Fibroblast of lung (primary cell): ENCODE results near the gene OLAH. TPM values are rescaled to one million over a fixed set of nuclear protein-coding genes. Genes with fewer than 3 reads are reported as not detected.

Experiments used
- DNase-seq, 2 donors: peaks; one replicate each; pipeline versions ENCODE4 v3.0.0 to v3.0.0-alpha.2; 2010; ENCODE audit warnings: low read depth in 2 of 2
- H2AFZ ChIP-seq: 2 replicates; pipeline ENCODE4 v1.5.1; 2012; ENCODE audit warnings: low read length, control low read depth, inconsistent platforms
- H3K27ac ChIP-seq: 2 replicates; pipeline ENCODE4 v1.5.1; 2011; ENCODE audit warnings: low read length, control low read depth; ENCODE audit not compliant: insufficient read depth
- H3K27me3 ChIP-seq: 2 replicates; pipeline ENCODE4 v1.5.1; 2011; ENCODE audit warnings: mild to moderate bottlenecking, low read length; ENCODE audit not compliant: control insufficient read depth, insufficient read depth
- H3K36me3 ChIP-seq: 2 replicates; pipeline ENCODE4 v1.5.1; 2011; ENCODE audit warnings: low read length; ENCODE audit not compliant: control insufficient read depth, insufficient read depth
- H3K4me1 ChIP-seq: 2 replicates; pipeline ENCODE4 v1.5.1; 2011; ENCODE audit warnings: low read length; ENCODE audit not compliant: control insufficient read depth, insufficient read depth; ENCODE audit errors: extremely low read depth
- H3K4me2 ChIP-seq: 2 replicates; pipeline ENCODE4 v1.5.1; 2011; ENCODE audit warnings: low read length, control low read depth; ENCODE audit not compliant: insufficient read depth; ENCODE audit errors: extremely low read depth
- H3K4me3 ChIP-seq, 4 experiments: fragments of 200-600 bp in 1 of 4; sonication (generic) in 1 of 4; replicated peaks in 1 of 4; 2 replicates each; pipeline ENCODE4 v1.5.1; 2011 to 2016; ENCODE audit warnings: low read length in 4 of 4, low read depth in 3 of 4, mild to moderate bottlenecking in 3 of 4, control low read depth in 2 of 4, inconsistent platforms in 1 of 4, mixed read lengths in 1 of 4; ENCODE audit not compliant: insufficient read depth in 1 of 4; ENCODE audit errors: control extremely low read depth in 1 of 4
- H3K79me2 ChIP-seq: 2 replicates; pipeline ENCODE4 v1.5.1; 2012; ENCODE audit warnings: mild to moderate bottlenecking, low read length, inconsistent platforms; ENCODE audit not compliant: control insufficient read depth, insufficient read depth
- H3K9ac ChIP-seq: 2 replicates; pipeline ENCODE4 v1.5.1; 2011; ENCODE audit warnings: mild to moderate bottlenecking, low read length, control low read depth; ENCODE audit not compliant: insufficient read depth
- H3K9me3 ChIP-seq: 2 replicates; pipeline ENCODE4 v1.5.1; 2012; ENCODE audit warnings: low read depth, low read length; ENCODE audit not compliant: control insufficient read depth, insufficient read depth
- H4K20me1 ChIP-seq: 2 replicates; pipeline ENCODE4 v1.5.1; 2011; ENCODE audit warnings: low read length; ENCODE audit not compliant: control insufficient read depth, insufficient read depth; ENCODE audit errors: extremely low read depth
- CTCF ChIP-seq, 2 donors: IDR thresholded peaks in 1 of 2; conservative IDR thresholded peaks in 1 of 2; 1 replicate in 1 of 2; 2 replicates in 1 of 2; pipeline ENCODE4 v1.5.1; 2011 to 2012; ENCODE audit warnings: low read length in 2 of 2, control low read depth in 1 of 2, inconsistent platforms in 1 of 2, low read depth in 1 of 2, mild to moderate bottlenecking in 1 of 2
- EZH2 ChIP-seq: IDR thresholded peaks from 2 replicates; pipeline ENCODE4 v1.5.1; 2012; ENCODE audit warnings: low read length, control low read depth, mild to moderate bottlenecking; ENCODE audit errors: missing control alignments
- polyA plus RNA-seq, 2 donors: library from polyadenylated mRNA; depleted of rRNA in 1 of 2; stranded (reverse) in 1 of 2; unstranded in 1 of 2; fragments of >200 nt; gene quantifications; 2 replicates each; pipeline ENCODE4 v1.2.1, GENCODE V29; 2011 to 2012; ENCODE audit warnings: missing spikeins in 1 of 2
- total RNA-seq: library from RNA; depleted of rRNA; stranded (reverse); fragments of >200 nt; gene quantifications from 2 replicates; pipeline ENCODE4 v1.2.1, GENCODE V29; 2014

Gene OLAH
- total and polyA plus RNA-seq, 2 donors (not counting 1 experiment from before 2014, with no cell fraction given) = 0.08 TPM; not detected in 1

DNA sequence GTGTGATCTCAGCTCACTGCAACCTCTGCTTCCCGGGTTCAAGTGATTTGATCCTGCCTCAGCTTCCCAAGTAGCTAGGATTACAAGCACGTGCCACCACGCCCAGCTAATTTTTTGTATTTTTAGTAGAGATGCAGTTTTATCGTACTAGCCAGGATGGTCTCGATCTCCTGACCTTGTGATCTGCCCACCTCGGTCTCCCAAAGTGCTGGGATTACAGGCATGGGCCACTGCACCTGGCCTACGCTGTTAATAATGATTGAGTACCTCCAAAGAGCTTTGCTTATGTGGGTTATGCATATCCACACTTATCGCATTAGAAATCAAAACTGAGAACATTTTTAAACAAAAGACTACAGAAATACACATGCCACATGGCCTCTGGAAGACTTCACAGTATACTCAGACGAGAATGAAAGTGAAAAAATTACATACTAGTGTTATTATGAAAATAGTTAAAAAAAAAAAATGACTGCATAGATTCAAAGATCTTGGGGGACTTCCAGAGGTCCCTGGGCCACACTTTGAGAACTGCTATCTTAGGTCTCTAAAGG lies 78.8 kb downstream of the OLAH start:
- H2AFZ ChIP-seq = no peak overlapping the region
- H3K4me2 ChIP-seq = peak overlapping the region; percentile 42
- no peaks in the 10 kb centered on the region for H3K9me3 ChIP-seq
- TF ChIP-seq EZH2 = no peak
- no peak for TF ChIP-seq CTCF (conservative IDR thresholded peaks at IDR 0.05 in 1 of 2, IDR thresholded peaks at IDR 0.05 in 1 of 2; ENCODE audit: low read depth in 1 of 2, low read length in 2 of 2)
- H3K4me3 ChIP-seq = no peak overlapping the region
- peak overlapping the region; percentile 6 for H3K27ac ChIP-seq
- no peak for DNase-seq
- H3K27me3 ChIP-seq = no peaks in the 10 kb centered on the region
- peaks cover 6% of the 10 kb centered on the region for H3K4me1 ChIP-seq
- H3K9ac ChIP-seq = no peak overlapping the region
- H4K20me1 ChIP-seq = no peaks in the 10 kb centered on the region
- peaks cover 9% of the 10 kb centered on the region for H3K36me3 ChIP-seq
- H3K79me2 ChIP-seq = no peaks in the 10 kb centered on the region

Other genes starting within 250 kb of the OLAH start
- 1.2 and 1.5 TPM in 2 replicates for gene CDNF, start 205.9 kb upstream of the OLAH start, total RNA-seq
- 2.8 and 3.4 TPM in 2 replicates for gene CDNF, start 205.9 kb upstream of the OLAH start, polyA plus RNA-seq
- 7.4 and 8.5 TPM in 2 replicates for gene HSPA14, start 205.6 kb upstream of the OLAH start, total RNA-seq
- 14.3 and 21.8 TPM in 2 replicates for gene HSPA14, start 205.6 kb upstream of the OLAH start, polyA plus RNA-seq
- gene MSANTD7, start 205.6 kb upstream of the OLAH start, total RNA-seq = 14.4 and 14.9 TPM in 2 replicates
- gene MSANTD7, start 205.6 kb upstream of the OLAH start, polyA plus RNA-seq = 7.2 and 8.2 TPM in 2 replicates
- gene SUV39H2, start 165.1 kb upstream of the OLAH start, total RNA-seq = 8.1 and 8.5 TPM in 2 replicates
- 9.9 and 16.0 TPM in 2 replicates for gene SUV39H2, start 165.1 kb upstream of the OLAH start, polyA plus RNA-seq
- gene DCLRE1C, start 89.8 kb upstream of the OLAH start, total RNA-seq = 9.5 and 13.4 TPM in 2 replicates
- gene DCLRE1C, start 89.8 kb upstream of the OLAH start, polyA plus RNA-seq = 7.6 and 8.9 TPM in 2 replicates
- gene MEIG1, start 84.6 kb upstream of the OLAH start, total RNA-seq = 0.26 and 0.33 TPM in 2 replicates
- gene MEIG1, start 84.6 kb upstream of the OLAH start, polyA plus RNA-seq = 0.18 TPM in 1 of 2 replicates, not detected in the other
- gene ACBD7, start 44.8 kb downstream of the OLAH start, total RNA-seq = under 0.01 and 4.1 TPM in 2 replicates
- 0.42 and 1.3 TPM in 2 replicates for gene ACBD7, start 44.8 kb downstream of the OLAH start, polyA plus RNA-seq
- gene RPP38, start 53.4 kb downstream of the OLAH start, total RNA-seq = 14.6 and 15.4 TPM in 2 replicates
- 24.7 and 26.4 TPM in 2 replicates for gene RPP38, start 53.4 kb downstream of the OLAH start, polyA plus RNA-seq
- gene NMT2, start 124.8 kb downstream of the OLAH start, total RNA-seq = 21.0 and 21.3 TPM in 2 replicates
- gene NMT2, start 124.8 kb downstream of the OLAH start, polyA plus RNA-seq = 16.6 and 35.2 TPM in 2 replicates